Sigmoid colon (tissue), 4 donors: ENCODE measurements around the gene GDF2.

Experiments used
- EP300 ChIP-seq, 4 donors: sonication (generic); formaldehyde crosslinking; IDR thresholded peaks; one replicate each; pipeline ENCODE4 v1.6.1; 2017; ENCODE audit warnings: antibody characterized with exemption in 4 of 4
- POLR2A ChIP-seq, 2 donors: fragments of 450-650 bp; IDR thresholded peaks; one replicate each; pipeline ENCODE4 v1.6.1; 2016; ENCODE audit warnings: antibody characterized with exemption in 2 of 2, mild to moderate bottlenecking in 2 of 2, moderate library complexity in 2 of 2
- POLR2AphosphoS5 ChIP-seq, 4 donors: sonication (generic); formaldehyde crosslinking; IDR thresholded peaks; one replicate each; pipeline ENCODE4 v1.6.1; 2017; ENCODE audit warnings: antibody characterized with exemption in 4 of 4
- TF ChIP-seq, protein P1 (sequence below), 4 experiments: fragments of 450-650 bp in 3 of 4; fragments of 200-600 bp in 1 of 4; IDR thresholded peaks; one replicate each; pipeline ENCODE4 v1.5.1; 2016 to 2019; ENCODE audit warnings: antibody characterized with exemption in 4 of 4, mild to moderate bottlenecking in 3 of 4, moderate library complexity in 2 of 4

DNA sequence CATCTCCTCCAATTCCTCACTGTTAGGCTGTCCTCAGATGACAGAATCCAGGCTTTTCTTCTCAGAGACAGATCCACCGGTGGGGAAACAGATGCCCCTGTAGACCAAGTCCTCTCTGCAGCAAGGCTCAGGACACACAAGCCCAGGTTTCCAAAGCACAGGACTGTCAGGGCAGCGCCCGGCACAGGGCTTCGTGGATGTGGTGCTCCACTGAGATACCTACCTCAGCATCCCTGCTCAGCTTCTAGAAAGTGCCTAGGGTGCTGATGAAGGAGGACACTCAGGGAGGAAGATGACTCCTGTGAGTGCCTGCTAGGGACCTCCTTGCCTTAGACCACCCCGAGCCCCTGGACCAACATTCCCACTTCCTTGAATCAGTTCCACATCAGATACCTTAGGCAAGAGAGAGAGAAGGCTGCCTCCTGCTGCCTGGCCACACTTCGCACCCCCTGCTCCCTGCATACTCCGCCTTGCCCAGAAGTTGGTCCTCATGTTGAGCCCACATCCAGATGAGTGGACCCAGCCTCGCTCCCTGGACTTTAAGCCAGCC, 17.0 kb downstream of the GDF2 start:
- TF ChIP-seq, protein P1, sequence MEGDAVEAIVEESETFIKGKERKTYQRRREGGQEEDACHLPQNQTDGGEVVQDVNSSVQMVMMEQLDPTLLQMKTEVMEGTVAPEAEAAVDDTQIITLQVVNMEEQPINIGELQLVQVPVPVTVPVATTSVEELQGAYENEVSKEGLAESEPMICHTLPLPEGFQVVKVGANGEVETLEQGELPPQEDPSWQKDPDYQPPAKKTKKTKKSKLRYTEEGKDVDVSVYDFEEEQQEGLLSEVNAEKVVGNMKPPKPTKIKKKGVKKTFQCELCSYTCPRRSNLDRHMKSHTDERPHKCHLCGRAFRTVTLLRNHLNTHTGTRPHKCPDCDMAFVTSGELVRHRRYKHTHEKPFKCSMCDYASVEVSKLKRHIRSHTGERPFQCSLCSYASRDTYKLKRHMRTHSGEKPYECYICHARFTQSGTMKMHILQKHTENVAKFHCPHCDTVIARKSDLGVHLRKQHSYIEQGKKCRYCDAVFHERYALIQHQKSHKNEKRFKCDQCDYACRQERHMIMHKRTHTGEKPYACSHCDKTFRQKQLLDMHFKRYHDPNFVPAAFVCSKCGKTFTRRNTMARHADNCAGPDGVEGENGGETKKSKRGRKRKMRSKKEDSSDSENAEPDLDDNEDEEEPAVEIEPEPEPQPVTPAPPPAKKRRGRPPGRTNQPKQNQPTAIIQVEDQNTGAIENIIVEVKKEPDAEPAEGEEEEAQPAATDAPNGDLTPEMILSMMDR (IDR thresholded peaks at IDR 0.05) = no peak
- TF ChIP-seq POLR2A (IDR thresholded peaks at IDR 0.05) (no peak), POLR2AphosphoS5 (IDR thresholded peaks at IDR 0.05) (no peak), EP300 (IDR thresholded peaks at IDR 0.05) (no peak)
